ENCODE measurements around the gene NSA2.

DNA sequence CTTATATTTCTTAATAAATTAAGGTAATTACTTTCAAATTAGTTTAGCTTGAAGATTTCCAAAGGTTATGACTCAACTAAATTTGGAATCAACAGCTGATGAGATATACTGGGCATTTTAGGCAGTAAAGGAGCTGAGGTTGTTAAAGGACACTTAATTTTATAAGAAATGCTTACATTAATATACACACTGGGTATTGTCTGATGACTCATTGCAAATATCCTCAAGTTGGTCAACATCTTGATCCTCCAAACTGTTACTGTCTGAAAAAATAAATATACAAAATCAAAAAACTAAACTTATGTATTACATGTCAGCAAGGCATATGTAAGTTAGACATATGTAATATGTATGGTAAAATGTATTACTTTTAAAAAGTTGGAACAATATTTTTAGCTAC is 3.5 kb upstream of the NSA2 start:
- TF ChIP-seq, protein P1, sequence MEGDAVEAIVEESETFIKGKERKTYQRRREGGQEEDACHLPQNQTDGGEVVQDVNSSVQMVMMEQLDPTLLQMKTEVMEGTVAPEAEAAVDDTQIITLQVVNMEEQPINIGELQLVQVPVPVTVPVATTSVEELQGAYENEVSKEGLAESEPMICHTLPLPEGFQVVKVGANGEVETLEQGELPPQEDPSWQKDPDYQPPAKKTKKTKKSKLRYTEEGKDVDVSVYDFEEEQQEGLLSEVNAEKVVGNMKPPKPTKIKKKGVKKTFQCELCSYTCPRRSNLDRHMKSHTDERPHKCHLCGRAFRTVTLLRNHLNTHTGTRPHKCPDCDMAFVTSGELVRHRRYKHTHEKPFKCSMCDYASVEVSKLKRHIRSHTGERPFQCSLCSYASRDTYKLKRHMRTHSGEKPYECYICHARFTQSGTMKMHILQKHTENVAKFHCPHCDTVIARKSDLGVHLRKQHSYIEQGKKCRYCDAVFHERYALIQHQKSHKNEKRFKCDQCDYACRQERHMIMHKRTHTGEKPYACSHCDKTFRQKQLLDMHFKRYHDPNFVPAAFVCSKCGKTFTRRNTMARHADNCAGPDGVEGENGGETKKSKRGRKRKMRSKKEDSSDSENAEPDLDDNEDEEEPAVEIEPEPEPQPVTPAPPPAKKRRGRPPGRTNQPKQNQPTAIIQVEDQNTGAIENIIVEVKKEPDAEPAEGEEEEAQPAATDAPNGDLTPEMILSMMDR (IDR thresholded peaks at IDR 0.05), result no peak
- TF ChIP-seq, protein P2, sequence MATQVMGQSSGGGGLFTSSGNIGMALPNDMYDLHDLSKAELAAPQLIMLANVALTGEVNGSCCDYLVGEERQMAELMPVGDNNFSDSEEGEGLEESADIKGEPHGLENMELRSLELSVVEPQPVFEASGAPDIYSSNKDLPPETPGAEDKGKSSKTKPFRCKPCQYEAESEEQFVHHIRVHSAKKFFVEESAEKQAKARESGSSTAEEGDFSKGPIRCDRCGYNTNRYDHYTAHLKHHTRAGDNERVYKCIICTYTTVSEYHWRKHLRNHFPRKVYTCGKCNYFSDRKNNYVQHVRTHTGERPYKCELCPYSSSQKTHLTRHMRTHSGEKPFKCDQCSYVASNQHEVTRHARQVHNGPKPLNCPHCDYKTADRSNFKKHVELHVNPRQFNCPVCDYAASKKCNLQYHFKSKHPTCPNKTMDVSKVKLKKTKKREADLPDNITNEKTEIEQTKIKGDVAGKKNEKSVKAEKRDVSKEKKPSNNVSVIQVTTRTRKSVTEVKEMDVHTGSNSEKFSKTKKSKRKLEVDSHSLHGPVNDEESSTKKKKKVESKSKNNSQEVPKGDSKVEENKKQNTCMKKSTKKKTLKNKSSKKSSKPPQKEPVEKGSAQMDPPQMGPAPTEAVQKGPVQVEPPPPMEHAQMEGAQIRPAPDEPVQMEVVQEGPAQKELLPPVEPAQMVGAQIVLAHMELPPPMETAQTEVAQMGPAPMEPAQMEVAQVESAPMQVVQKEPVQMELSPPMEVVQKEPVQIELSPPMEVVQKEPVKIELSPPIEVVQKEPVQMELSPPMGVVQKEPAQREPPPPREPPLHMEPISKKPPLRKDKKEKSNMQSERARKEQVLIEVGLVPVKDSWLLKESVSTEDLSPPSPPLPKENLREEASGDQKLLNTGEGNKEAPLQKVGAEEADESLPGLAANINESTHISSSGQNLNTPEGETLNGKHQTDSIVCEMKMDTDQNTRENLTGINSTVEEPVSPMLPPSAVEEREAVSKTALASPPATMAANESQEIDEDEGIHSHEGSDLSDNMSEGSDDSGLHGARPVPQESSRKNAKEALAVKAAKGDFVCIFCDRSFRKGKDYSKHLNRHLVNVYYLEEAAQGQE (IDR thresholded peaks at IDR 0.05), result no peak
- TF ChIP-seq POLR2AphosphoS2 (conservative IDR thresholded peaks at IDR 0.05; ENCODE audit: low read length), result no peak
- no peak for TF ChIP-seq POLR2A (IDR thresholded peaks at IDR 0.05; ENCODE audit: low read length)
- TF ChIP-seq, protein P3, sequence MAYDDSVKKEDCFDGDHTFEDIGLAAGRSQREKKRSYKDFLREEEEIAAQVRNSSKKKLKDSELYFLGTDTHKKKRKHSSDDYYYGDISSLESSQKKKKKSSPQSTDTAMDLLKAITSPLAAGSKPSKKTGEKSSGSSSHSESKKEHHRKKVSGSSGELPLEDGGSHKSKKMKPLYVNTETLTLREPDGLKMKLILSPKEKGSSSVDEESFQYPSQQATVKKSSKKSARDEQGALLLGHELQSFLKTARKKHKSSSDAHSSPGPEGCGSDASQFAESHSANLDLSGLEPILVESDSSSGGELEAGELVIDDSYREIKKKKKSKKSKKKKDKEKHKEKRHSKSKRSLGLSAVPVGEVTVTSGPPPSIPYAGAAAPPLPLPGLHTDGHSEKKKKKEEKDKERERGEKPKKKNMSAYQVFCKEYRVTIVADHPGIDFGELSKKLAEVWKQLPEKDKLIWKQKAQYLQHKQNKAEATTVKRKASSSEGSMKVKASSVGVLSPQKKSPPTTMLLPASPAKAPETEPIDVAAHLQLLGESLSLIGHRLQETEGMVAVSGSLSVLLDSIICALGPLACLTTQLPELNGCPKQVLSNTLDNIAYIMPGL (CRISPR knock-in tag; IDR thresholded peaks at IDR 0.05; ENCODE audit: borderline replicate concordance), result no peak
- no peak for TF ChIP-seq RAD21 (conservative IDR thresholded peaks at IDR 0.05 in 1 of 2, IDR thresholded peaks at IDR 0.05 in 1 of 2)
- no peak for TF ChIP-seq HDAC2 (IDR thresholded peaks at IDR 0.05)
- no peak for TF ChIP-seq FOSB (CRISPR knock-in tag; IDR thresholded peaks at IDR 0.05)
- TF ChIP-seq, protein P4, sequence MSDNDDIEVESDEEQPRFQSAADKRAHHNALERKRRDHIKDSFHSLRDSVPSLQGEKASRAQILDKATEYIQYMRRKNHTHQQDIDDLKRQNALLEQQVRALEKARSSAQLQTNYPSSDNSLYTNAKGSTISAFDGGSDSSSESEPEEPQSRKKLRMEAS (IDR thresholded peaks at IDR 0.05), result no peak
- TF ChIP-seq, protein P5, sequence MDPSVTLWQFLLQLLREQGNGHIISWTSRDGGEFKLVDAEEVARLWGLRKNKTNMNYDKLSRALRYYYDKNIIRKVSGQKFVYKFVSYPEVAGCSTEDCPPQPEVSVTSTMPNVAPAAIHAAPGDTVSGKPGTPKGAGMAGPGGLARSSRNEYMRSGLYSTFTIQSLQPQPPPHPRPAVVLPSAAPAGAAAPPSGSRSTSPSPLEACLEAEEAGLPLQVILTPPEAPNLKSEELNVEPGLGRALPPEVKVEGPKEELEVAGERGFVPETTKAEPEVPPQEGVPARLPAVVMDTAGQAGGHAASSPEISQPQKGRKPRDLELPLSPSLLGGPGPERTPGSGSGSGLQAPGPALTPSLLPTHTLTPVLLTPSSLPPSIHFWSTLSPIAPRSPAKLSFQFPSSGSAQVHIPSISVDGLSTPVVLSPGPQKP (IDR thresholded peaks at IDR 0.05; ENCODE audit: low read depth, low read length), result no peak
- no peak for TF ChIP-seq CBX2 (IDR thresholded peaks at IDR 0.05; ENCODE audit: borderline replicate concordance, low read depth)
- no peak for TF ChIP-seq NFE2L2 (conservative IDR thresholded peaks at IDR 0.05; ENCODE audit: low read length)
- no peak for TF ChIP-seq CHD4 (IDR thresholded peaks at IDR 0.05; ENCODE audit: borderline replicate concordance)
- no peak for TF ChIP-seq CBX8 (IDR thresholded peaks at IDR 0.05)
